Liver (tissue), 9 donors: ENCODE data around the gene FAM219A. TPM values are rescaled to one million over a fixed set of nuclear protein-coding genes. Genes with fewer than 3 reads are reported as not detected.

ENCODE experiments used
- DNase-seq: peaks from one replicate; pipeline ENCODE4 v3.0.0-alpha.2; 2017; ENCODE audit warnings: low spot score
- H3K27ac ChIP-seq, 2 donors: one replicate each; pipeline ENCODE4 v1.7.0; 2013; ENCODE audit warnings: inconsistent platforms in 2 of 2, low read length in 2 of 2, control low read depth in 1 of 2, low read depth in 1 of 2, mild to moderate bottlenecking in 1 of 2
- H3K27me3 ChIP-seq, 4 donors: one replicate each; pipeline versions ENCODE4 v1.6.1 to v1.7.0; 2013; ENCODE audit warnings: low read length in 3 of 4, inconsistent platforms in 1 of 4, mild to moderate bottlenecking in 1 of 4, moderate library complexity in 1 of 4; ENCODE audit not compliant: control insufficient read depth in 4 of 4, insufficient read depth in 4 of 4
- H3K36me3 ChIP-seq, 4 donors: one replicate each; pipeline versions ENCODE4 v1.6.1 to v1.7.0; 2013; ENCODE audit warnings: low read length in 3 of 4, mild to moderate bottlenecking in 3 of 4, low read depth in 1 of 4, moderate library complexity in 1 of 4; ENCODE audit not compliant: control insufficient read depth in 4 of 4, insufficient read depth in 3 of 4
- H3K4me1 ChIP-seq, 4 donors: one replicate each; pipeline versions ENCODE4 v1.6.1 to v1.7.0; 2013; ENCODE audit warnings: low read length in 3 of 4, mild to moderate bottlenecking in 3 of 4, moderate library complexity in 1 of 4; ENCODE audit not compliant: control insufficient read depth in 4 of 4, insufficient read depth in 4 of 4
- H3K4me3 ChIP-seq, 3 donors: one replicate each; pipeline versions ENCODE4 v1.6.1 to v1.7.0; 2013; ENCODE audit warnings: low read length in 3 of 3, control low read depth in 1 of 3, low read depth in 1 of 3, mild to moderate bottlenecking in 1 of 3
- H3K9ac ChIP-seq, 2 donors: one replicate each; pipeline ENCODE4 v1.7.0; 2013; ENCODE audit warnings: low read length in 2 of 2, mild to moderate bottlenecking in 2 of 2, moderate library complexity in 2 of 2, control low read depth in 1 of 2, low read depth in 1 of 2
- H3K9me3 ChIP-seq, 4 donors: one replicate each; pipeline versions ENCODE4 v1.6.1 to v1.7.0; 2013; ENCODE audit warnings: low read length in 3 of 4; ENCODE audit not compliant: control insufficient read depth in 4 of 4
- ATF3 ChIP-seq: IDR thresholded peaks from 2 replicates; pipeline ENCODE4 v1.6.1; 2016; ENCODE audit warnings: antibody characterized with exemption
- CTCF ChIP-seq: fragments of 150-350 bp; IDR thresholded peaks from 2 replicates; pipeline ENCODE4 v1.5.1; 2017; ENCODE audit warnings: improper control_type of control experiment, low read depth, low read length; ENCODE audit not compliant: missing input control
- EGR1 ChIP-seq, 2 donors: IDR thresholded peaks; 2 replicates each; pipeline ENCODE4 v1.6.1; 2016 to 2018; ENCODE audit warnings: antibody characterized with exemption in 2 of 2, low read depth in 2 of 2
- FOXA1 ChIP-seq: IDR thresholded peaks from 2 replicates; pipeline ENCODE4 v1.6.1; 2016; ENCODE audit warnings: antibody characterized with exemption
- GABPA ChIP-seq, 2 donors: IDR thresholded peaks in 1 of 2; conservative IDR thresholded peaks in 1 of 2; 2 replicates each; pipeline ENCODE4 v1.6.1; 2016; ENCODE audit warnings: antibody characterized with exemption in 2 of 2, mild to moderate bottlenecking in 1 of 2, moderate library complexity in 1 of 2
- HNF4A ChIP-seq, 2 donors: conservative IDR thresholded peaks; 2 replicates each; pipeline ENCODE4 v1.6.1; 2016; ENCODE audit warnings: antibody characterized with exemption in 2 of 2, mild to moderate bottlenecking in 2 of 2
- HNF4G ChIP-seq: IDR thresholded peaks from 2 replicates; pipeline ENCODE4 v1.6.1; 2016; ENCODE audit warnings: antibody characterized with exemption
- JUND ChIP-seq, 2 donors: IDR thresholded peaks; 2 replicates each; pipeline ENCODE4 v1.6.1; 2016; ENCODE audit warnings: antibody characterized with exemption in 2 of 2
- NR2F2 ChIP-seq: IDR thresholded peaks from 2 replicates; pipeline ENCODE4 v1.6.1; 2016; ENCODE audit warnings: antibody characterized with exemption
- REST ChIP-seq: IDR thresholded peaks from 2 replicates; pipeline ENCODE4 v1.6.1; 2016; ENCODE audit warnings: antibody characterized with exemption, mild to moderate bottlenecking
- SP1 ChIP-seq: IDR thresholded peaks from 2 replicates; pipeline ENCODE4 v1.6.1; 2018; ENCODE audit warnings: antibody characterized with exemption, mild to moderate bottlenecking
- TAF1 ChIP-seq: conservative IDR thresholded peaks from 2 replicates; pipeline ENCODE4 v1.6.1; 2016; ENCODE audit warnings: antibody characterized with exemption, mild to moderate bottlenecking
- YY1 ChIP-seq: IDR thresholded peaks from 2 replicates; pipeline ENCODE4 v1.6.1; 2016; ENCODE audit warnings: antibody characterized with exemption, mild to moderate bottlenecking
- ZBTB33 ChIP-seq: IDR thresholded peaks from 2 replicates; pipeline ENCODE4 v1.6.1; 2016; ENCODE audit warnings: antibody characterized with exemption
- WGBS: extraction: QIAGEN DNeasy Blood & Tissue Kit; methylation state at CpG from one replicate; pipeline ENCODE4 v1.1.7; 2013; 5-methylcytosine and 5-hydroxymethylcytosine counted together
- polyA plus RNA-seq, 2 donors: library from polyadenylated mRNA; stranded (reverse) in 1 of 2; unstranded in 1 of 2; fragments of 200-250 nt in 1 of 2; fragments of >200 nt in 1 of 2; fragmentation: Nextera tagmentation in 1 of 2; extraction: Ambion mirVana in 1 of 2; gene quantifications; one replicate each; pipeline versions ENCODE4 v1.2.1 to v1.2.3, GENCODE V29; 2013 to 2015
- total RNA-seq, 2 donors: library from RNA; depleted of rRNA; stranded (reverse); fragments of >200 nt; gene quantifications; one replicate each; pipeline ENCODE4 v1.2.3, GENCODE V29; 2014
- donor health status: healthy.
- donor health status: healthy.
- donor health status: healthy.
- donor health status: healthy.
- donor health status: healthy.

Gene FAM219A
- total and polyA plus RNA-seq, 4 donors: 1.6 to 3.6 (median 2.4) TPM

GRCh38 chr9:34456746-34457145, 1.6 kb downstream of the FAM219A start:
- peak overlapping the region in 1 of 2 donors; percentile 36 for H3K9ac ChIP-seq
- TF ChIP-seq FOXA1: no peak
- TF ChIP-seq TAF1: no peak
- no peak for TF ChIP-seq NR2F2
- WGBS: 83% methylated on average over 4 of the region's 4 CpGs
- no peaks in the 10 kb centered on the region for H3K36me3 ChIP-seq
- H3K4me3 ChIP-seq: no peak overlapping the region
- peak overlapping the region; percentile 5 to 36 for H3K27ac ChIP-seq
- DNase-seq: no peak
- H3K9me3 ChIP-seq: no peaks in the 10 kb centered on the region
- no peaks in the 10 kb centered on the region for H3K27me3 ChIP-seq
- H3K4me1 ChIP-seq: peaks cover 8 to 24% (median 16%) of the 10 kb centered on the region in 4 donors

- Histone ChIP-seq H3K27me3 (no peaks in the 10 kb centered on the region), H3K9ac (no peak overlapping the region), H3K4me3 (no peak overlapping the region), H3K9me3 (no peaks in the 10 kb centered on the region), H3K4me1 (peaks cover 7 to 18% (median 13%) of the 10 kb centered on the region in 4 donors), H3K27ac (no peak overlapping the region), H3K36me3 (no peaks in the 10 kb centered on the region)
- 79% methylated on average over 1 of the region's 1 CpG for WGBS
- TF ChIP-seq HNF4A (conservative IDR thresholded peaks at IDR 0.05) (no peak), ATF3 (no peak), HNF4G (no peak), REST (no peak), GABPA (IDR thresholded peaks at IDR 0.05 in 1 of 2, conservative IDR thresholded peaks at IDR 0.05 in 1 of 2) (no peak), JUND (IDR thresholded peaks at IDR 0.05) (no peak), EGR1 (IDR thresholded peaks at IDR 0.05; ENCODE audit: low read depth in 2 of 2) (no peak), YY1 (no peak), ZBTB33 (no peak), NR2F2 (no peak), SP1 (no peak)
- no peak for DNase-seq
Observed at GRCh38 chr9:34456151-34456550, 2.2 kb downstream of the FAM219A start.

- Histone ChIP-seq H3K27me3 (no peaks in the 10 kb centered on the region), H3K4me1 (peaks cover 7 to 17% (median 13%) of the 10 kb centered on the region in 4 donors), H3K36me3 (no peaks in the 10 kb centered on the region), H3K9me3 (no peaks in the 10 kb centered on the region), H3K27ac (no peak overlapping the region), H3K9ac (no peak overlapping the region), H3K4me3 (no peak overlapping the region)
- WGBS: 94% methylated on average over 3 of the region's 3 CpGs
- no peak for TF ChIP-seq CTCF
- no peak for TF ChIP-seq SP1
- no peak for DNase-seq
Observed at GRCh38 chr9:34454571-34455065, 3.8 kb downstream of the FAM219A start.
